GM19455 (cell line): Measurements from ENCODE around the gene GALNT4.

ENCODE experiments used
- ATAC-seq: cut with Tn5 transposase; IDR thresholded peaks from one replicate; pipeline ENCODE4 v1.9.1; 2021; ENCODE audit not compliant: unreplicated experiment

The GALNT4 gene

GRCh38 chr12:89524541-89525304 lies at the start of gene GALNT4:
Gene GALNT4, minus strand, starts transcription at chr12:89524796. Its CDS starts 247 bp downstream, at chr12:89524549.
- peak; percentile 72 for ATAC-seq

- ATAC-seq: no peak
Measured at GRCh38 chr12:89573051-89573810, 48.6 kb upstream of the GALNT4 start.

- no peak for ATAC-seq
Measured at GRCh38 chr12:89571491-89572195, 47.0 kb upstream of the GALNT4 start.

DNA sequence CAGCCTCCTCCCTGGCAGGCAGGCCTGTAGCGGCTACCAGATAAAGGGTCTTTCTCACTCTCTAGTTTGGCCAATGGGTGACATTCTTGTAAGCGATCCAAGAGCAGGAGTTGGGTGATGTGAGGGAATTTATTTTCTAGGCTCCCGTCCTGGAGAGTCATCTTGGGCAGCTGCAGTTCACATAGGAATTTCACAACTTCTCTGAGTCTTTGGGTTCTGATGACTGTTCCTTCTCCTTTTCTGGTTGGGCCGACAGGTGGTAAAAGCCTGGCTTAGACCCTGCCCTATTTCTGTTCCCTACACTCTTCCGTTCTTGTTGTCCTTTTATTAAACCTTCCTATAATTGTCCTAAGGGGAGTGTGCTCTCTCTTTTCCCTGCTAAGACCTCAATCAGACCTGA lies 43.9 kb upstream of the GALNT4 start:
- no peak for ATAC-seq

DNA sequence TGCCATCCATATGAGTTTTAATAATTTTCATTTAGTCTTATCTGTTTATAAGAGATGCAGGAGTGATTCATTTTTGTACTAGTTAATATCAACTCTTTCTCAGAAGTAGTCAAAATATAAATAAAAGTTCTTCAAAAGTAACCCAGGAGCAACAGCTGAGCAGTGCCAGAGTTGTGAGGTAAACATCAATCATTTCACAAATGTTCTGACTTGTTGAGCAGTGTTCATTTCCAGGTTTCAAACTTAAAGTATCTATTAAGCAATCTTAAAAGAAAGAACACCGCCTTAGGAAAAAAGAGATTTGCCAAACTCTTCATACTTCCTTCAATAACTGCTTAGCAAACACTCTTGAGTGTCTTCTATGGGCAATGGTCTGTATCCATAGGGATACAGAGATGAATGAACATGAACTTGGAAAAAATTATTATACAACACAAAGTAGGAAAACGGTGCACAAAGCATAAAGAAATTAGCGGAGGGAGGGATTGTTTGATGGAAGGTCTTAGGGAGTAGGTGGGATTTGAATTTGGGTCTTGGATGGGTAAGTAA lies 43.2 kb upstream of the GALNT4 start:
- no peak for ATAC-seq

GRCh38 chr12:89566615-89567014 lies 42.0 kb upstream of the GALNT4 start:
- ATAC-seq: no peak

DNA sequence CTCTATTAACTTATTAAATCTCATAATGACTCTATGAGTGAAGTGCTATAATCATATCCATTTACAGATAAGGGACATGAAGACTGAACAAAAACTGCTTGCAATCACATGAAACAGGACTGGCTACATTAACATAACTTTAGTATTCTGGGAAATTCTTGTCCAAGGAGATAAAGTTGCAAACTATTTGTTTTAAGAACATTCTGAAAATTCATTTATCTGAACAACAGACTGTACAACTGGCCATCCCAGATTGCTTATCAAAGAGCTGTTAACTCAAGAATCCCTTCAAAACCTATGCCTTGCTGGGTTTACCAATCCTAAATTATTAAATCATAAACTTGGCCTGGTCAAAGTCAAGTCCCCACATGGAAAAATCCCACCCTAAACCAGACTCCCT lies 40.4 kb upstream of the GALNT4 start:
- ATAC-seq: no peak

DNA sequence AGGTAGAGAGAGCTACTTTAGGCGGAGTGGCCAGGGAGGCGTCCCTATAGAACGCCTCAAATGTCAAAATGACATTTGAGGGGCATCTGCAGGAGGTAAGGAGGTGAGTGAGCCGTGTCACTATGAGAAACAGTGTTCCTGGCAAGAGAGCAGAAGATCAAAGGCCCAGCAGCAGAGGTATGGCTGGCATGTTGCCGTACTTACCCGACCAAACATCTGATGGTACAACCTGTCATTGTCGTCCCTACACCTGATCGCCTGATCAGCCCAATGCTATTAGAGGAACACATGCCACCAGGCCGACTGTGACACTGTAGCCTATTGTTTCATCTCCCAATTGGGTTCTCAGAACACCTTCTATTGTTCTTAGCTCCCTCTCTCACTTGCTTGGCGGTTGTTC lies 35.2 kb upstream of the GALNT4 start:
- no peak for ATAC-seq

DNA sequence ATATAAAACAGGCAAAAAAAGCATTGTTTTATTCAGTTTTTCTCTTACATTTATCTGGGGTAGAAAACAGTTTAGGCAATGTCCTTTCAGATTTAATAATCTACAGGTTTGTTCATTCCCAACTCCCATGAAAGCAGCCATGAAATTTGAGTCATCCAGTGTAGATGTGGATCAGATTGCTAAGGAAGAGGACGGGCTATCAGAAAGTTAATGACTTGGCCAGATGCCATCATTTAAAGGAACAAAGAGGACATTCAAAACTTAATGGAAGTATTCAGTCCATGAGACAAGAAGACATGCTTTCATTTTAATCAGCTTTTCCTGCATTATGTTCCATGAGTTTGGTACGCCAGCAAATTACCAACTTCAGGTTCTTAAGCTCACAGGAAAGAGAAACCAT lies 32.4 kb upstream of the GALNT4 start:
- ATAC-seq: no peak

GRCh38 chr12:89552376-89552775 lies 27.8 kb upstream of the GALNT4 start:
- ATAC-seq: no peak

GRCh38 chr12:89551747-89552146 lies 27.2 kb upstream of the GALNT4 start:
- no peak for ATAC-seq

DNA sequence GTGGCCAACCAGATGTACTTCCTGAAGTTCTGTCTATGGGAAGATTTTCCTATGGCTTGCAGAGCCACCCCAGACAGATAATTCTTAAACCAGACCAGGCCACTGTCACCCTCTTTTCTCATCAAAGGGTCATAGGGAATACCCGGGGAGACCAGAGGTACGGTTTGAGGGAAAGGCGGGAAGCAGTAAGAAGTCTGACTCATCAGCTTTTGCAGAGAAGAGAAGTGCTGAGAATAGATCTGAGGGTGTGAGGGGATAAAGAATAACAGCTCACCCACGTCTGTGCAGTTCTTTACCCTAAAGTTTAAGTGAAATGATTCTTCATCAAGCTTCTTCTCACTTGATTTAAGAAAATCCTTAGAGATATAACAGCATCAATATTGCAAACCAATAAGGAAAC lies 22.5 kb upstream of the GALNT4 start:
- no peak for ATAC-seq

GRCh38 chr12:89546151-89546550 lies 21.6 kb upstream of the GALNT4 start:
- ATAC-seq: no peak

- no peak for ATAC-seq
Measured at GRCh38 chr12:89544681-89545184, 20.1 kb upstream of the GALNT4 start.

- no peak for ATAC-seq
Measured at GRCh38 chr12:89544022-89544421, 19.4 kb upstream of the GALNT4 start.

- peak; percentile 89 for ATAC-seq
Measured at GRCh38 chr12:89542912-89543592, 18.5 kb upstream of the GALNT4 start.

GRCh38 chr12:89542236-89542635 lies 17.6 kb upstream of the GALNT4 start:
- no peak for ATAC-seq

- no peak for ATAC-seq
Measured at GRCh38 chr12:89540586-89540985, 16.0 kb upstream of the GALNT4 start.

GRCh38 chr12:89539426-89540223 lies 15.0 kb upstream of the GALNT4 start:
- ATAC-seq: no peak

DNA sequence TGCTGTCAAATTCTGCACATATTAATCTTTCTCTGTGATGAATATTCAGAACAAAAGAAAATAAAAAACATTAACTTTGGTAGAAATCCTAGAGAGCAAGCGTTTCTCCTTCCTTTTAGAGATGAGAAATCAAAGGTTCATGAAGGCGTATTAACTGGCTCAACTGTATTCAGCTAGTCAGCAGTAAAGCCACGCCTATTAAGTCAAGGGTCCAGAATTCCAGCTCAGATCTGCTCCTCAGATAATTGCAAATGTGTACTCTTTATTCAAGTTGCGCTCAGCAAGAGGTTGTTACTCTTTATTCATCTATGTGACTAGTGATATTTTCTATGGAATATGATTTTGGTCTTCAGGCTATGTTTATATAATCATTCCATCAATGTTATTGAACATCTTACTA lies 14.3 kb upstream of the GALNT4 start:
- no peak for ATAC-seq
